Common myeloid progenitor, CD34-positive (primary cell): ENCODE data around the gene LHFPL4.

ENCODE experiments used
- CTCF ChIA-PET: fragments of 350-600 bp; sonication (Branson Sonifier 250); formaldehyde crosslinking; loops from one replicate; lab custom pipeline; 2021; ENCODE audit warnings: antibody characterized with exemption; lab: Charles Lee
- POLR2A ChIA-PET: fragments of 350-600 bp; sonication (Branson Sonifier 250); formaldehyde crosslinking; loops from one replicate; lab custom pipeline; 2021; ENCODE audit warnings: antibody characterized with exemption; lab: Charles Lee
- DNase-seq, 3 donors: peaks; one replicate each; pipeline versions ENCODE4 v3.0.0 to v3.0.0-alpha.2; 2013
- H3K27ac ChIP-seq, 2 experiments: 1 replicate in 1 of 2; 2 replicates in 1 of 2; pipeline ENCODE4 v1.7.0; 2013; ENCODE audit warnings: inconsistent platforms in 2 of 2, low read length in 2 of 2, mild to moderate bottlenecking in 2 of 2, low read depth in 1 of 2, moderate library complexity in 1 of 2; ENCODE audit not compliant: severe bottlenecking in 2 of 2, insufficient read depth in 1 of 2, poor library complexity in 1 of 2
- H3K27me3 ChIP-seq, 5 experiments: replicated peaks in 2 of 5; 1 replicate in 3 of 5; 2 replicates in 2 of 5; pipeline versions ENCODE4 v1.6.1 to v1.7.0; 2013; ENCODE audit warnings: low read length in 4 of 5, mild to moderate bottlenecking in 2 of 5, moderate library complexity in 2 of 5, inconsistent platforms in 1 of 5; ENCODE audit not compliant: insufficient read depth in 5 of 5, control insufficient read depth in 4 of 5
- H3K36me3 ChIP-seq, 4 experiments: 1 replicate in 2 of 4; 2 replicates in 2 of 4; pipeline versions ENCODE4 v1.6.1 to v1.7.0; 2013; ENCODE audit warnings: low read length in 3 of 4, control low read depth in 1 of 4, mild to moderate bottlenecking in 1 of 4; ENCODE audit not compliant: control insufficient read depth in 4 of 4, insufficient read depth in 4 of 4
- H3K4me1 ChIP-seq, 4 experiments: 1 replicate in 3 of 4; 2 replicates in 1 of 4; pipeline versions ENCODE4 v1.6.1 to v1.7.1; 2013; ENCODE audit warnings: low read length in 3 of 4, mild to moderate bottlenecking in 3 of 4, control low read depth in 1 of 4, inconsistent platforms in 1 of 4, moderate library complexity in 1 of 4; ENCODE audit not compliant: control insufficient read depth in 4 of 4, insufficient read depth in 4 of 4; ENCODE audit errors: control extremely low read depth in 1 of 4
- H3K4me3 ChIP-seq, 7 experiments: 1 replicate in 4 of 7; 2 replicates in 3 of 7; pipeline versions ENCODE4 v1.5.1 to v1.7.0; 2013; ENCODE audit warnings: mild to moderate bottlenecking in 7 of 7, low read length in 6 of 7, moderate library complexity in 6 of 7, inconsistent platforms in 2 of 7, low read depth in 2 of 7, control low read depth in 1 of 7; ENCODE audit not compliant: insufficient read depth in 4 of 7, control insufficient read depth in 1 of 7; ENCODE audit errors: extremely low read depth in 1 of 7
- H3K9me3 ChIP-seq, 5 experiments: 1 replicate in 4 of 5; 2 replicates in 1 of 5; pipeline versions ENCODE4 v1.6.1 to v1.7.1; 2013; ENCODE audit warnings: low read length in 4 of 5, mild to moderate bottlenecking in 2 of 5, inconsistent platforms in 1 of 5, low read depth in 1 of 5, moderate library complexity in 1 of 5; ENCODE audit not compliant: control insufficient read depth in 4 of 5, insufficient read depth in 2 of 5; ENCODE audit errors: control extremely low read depth in 1 of 5
- WGBS: methylation state at CpG from one replicate; pipeline ENCODE4 v1.1.5; 2013; ENCODE audit not compliant: insufficient coverage; 5-methylcytosine and 5-hydroxymethylcytosine counted together

The LHFPL4 gene

GRCh38 chr3:9548991-9549390 lies 4.6 kb downstream of the LHFPL4 start:
- Histone ChIP-seq H3K27ac (no peak overlapping the region), H3K4me1 (peaks cover 0 to 1% (median 0%) of the 10 kb centered on the region in 4 experiments), H3K4me3 (no peak overlapping the region), H3K27me3 (peaks cover 0 to 34% (median 12%) of the 10 kb centered on the region in 5 experiments), H3K36me3 (no peaks in the 10 kb centered on the region), H3K9me3 (peaks cover 0 to 2% (median 0%) of the 10 kb centered on the region in 5 experiments)
- ChIA-PET POLR2A (no interaction called here), CTCF (no interaction called here)
- WGBS = 94% methylated on average over 4 of the region's 5 CpGs
- no peak for DNase-seq

GRCh38 chr3:9542182-9542581 lies 11.4 kb downstream of the LHFPL4 start:
- Histone ChIP-seq H3K4me3 (no peak overlapping the region), H3K27me3 (peaks cover 0 to 9% (median 2%) of the 10 kb centered on the region in 5 experiments), H3K27ac (no peak overlapping the region), H3K36me3 (no peaks in the 10 kb centered on the region), H3K4me1 (no peaks in the 10 kb centered on the region), H3K9me3 (peaks cover 0 to 4% (median 0%) of the 10 kb centered on the region in 5 experiments)
- 83% methylated on average over 1 of the region's 3 CpGs for WGBS
- CTCF ChIA-PET = interaction anchor here (0.6 kb wide), 1 partner anchor 27 kb away, joined by 4 read pairs; no protein-coding TSS in a partner anchor
- no peak for DNase-seq
- POLR2A ChIA-PET = no interaction called here

- H3K27ac ChIP-seq = no peak overlapping the region
- H3K27me3 ChIP-seq = peaks cover 0 to 26% (median 8%) of the 10 kb centered on the region in 5 experiments
- no peaks in the 10 kb centered on the region for H3K4me1 ChIP-seq
- DNase-seq = no peak
- POLR2A ChIA-PET = no interaction called here
- CTCF ChIA-PET = no interaction called here
- no peaks in the 10 kb centered on the region for H3K9me3 ChIP-seq
- H3K36me3 ChIP-seq = no peaks in the 10 kb centered on the region
- H3K4me3 ChIP-seq = no peak overlapping the region
Measured at GRCh38 chr3:9536212-9536611, 17.4 kb downstream of the LHFPL4 start.

GRCh38 chr3:9534429-9534828 lies 19.2 kb downstream of the LHFPL4 start:
- H3K27ac ChIP-seq = no peak overlapping the region
- peaks cover 0 to 4% (median 0%) of the 10 kb centered on the region in 5 experiments for H3K9me3 ChIP-seq
- H3K4me3 ChIP-seq = no peak overlapping the region
- H3K36me3 ChIP-seq = no peaks in the 10 kb centered on the region
- CTCF ChIA-PET = interaction anchor here (0.6 kb wide), 1 partner anchor 90 kb away, joined by 3 read pairs; no protein-coding TSS in a partner anchor
- no peaks in the 10 kb centered on the region for H3K4me1 ChIP-seq
- peaks cover 0 to 33% (median 9%) of the 10 kb centered on the region in 5 experiments for H3K27me3 ChIP-seq
- POLR2A ChIA-PET = no interaction called here
- no peak for DNase-seq
- 81% methylated on average over 1 of the region's 3 CpGs for WGBS

- POLR2A ChIA-PET = no interaction called here
- Histone ChIP-seq H3K27ac (no peak overlapping the region), H3K4me1 (no peaks in the 10 kb centered on the region), H3K4me3 (no peak overlapping the region), H3K9me3 (peaks cover 0 to 3% (median 0%) of the 10 kb centered on the region in 5 experiments), H3K27me3 (peaks cover 0 to 18% (median 3%) of the 10 kb centered on the region in 5 experiments), H3K36me3 (no peaks in the 10 kb centered on the region)
- CTCF ChIA-PET = no interaction called here
- no peak for DNase-seq
- 100% methylated on average over 1 of the region's 2 CpGs for WGBS
Measured at GRCh38 chr3:9525078-9525477, 28.5 kb downstream of the LHFPL4 start.

- ChIA-PET POLR2A (no interaction called here), CTCF (interaction anchor here (0.6 kb wide), 1 partner anchor 27 kb away, joined by 4 read pairs; no protein-coding TSS in a partner anchor)
- H3K27ac ChIP-seq = no peak overlapping the region
- H3K27me3 ChIP-seq = peaks cover 0 to 9% (median 4%) of the 10 kb centered on the region in 5 experiments
- H3K4me1 ChIP-seq = no peaks in the 10 kb centered on the region
- DNase-seq = no peak
- H3K9me3 ChIP-seq = no peaks in the 10 kb centered on the region
- H3K4me3 ChIP-seq = no peak overlapping the region
- WGBS = 71% methylated on average over 1 of the region's 2 CpGs
- no peaks in the 10 kb centered on the region for H3K36me3 ChIP-seq
Measured at GRCh38 chr3:9514956-9515355, 38.7 kb downstream of the LHFPL4 start.

GRCh38 chr3:9514306-9514705 lies 39.3 kb downstream of the LHFPL4 start:
- ChIA-PET CTCF (no interaction called here), POLR2A (no interaction called here)
- peaks cover 5 to 12% (median 11%) of the 10 kb centered on the region in 5 experiments for H3K27me3 ChIP-seq
- DNase-seq = no peak
- H3K4me1 ChIP-seq = no peaks in the 10 kb centered on the region
- no peak overlapping the region for H3K27ac ChIP-seq
- no peaks in the 10 kb centered on the region for H3K9me3 ChIP-seq
- WGBS = no CpG with 5 or more reads among the region's 4 CpGs
- no peak overlapping the region for H3K4me3 ChIP-seq
- no peaks in the 10 kb centered on the region for H3K36me3 ChIP-seq
